GM12878 (cell line): ENCODE data around the gene LTBP3. TPM values are rescaled to one million over a fixed set of nuclear protein-coding genes. Genes with fewer than 3 reads are reported as not detected.

Experiments
- BCL11A ChIP-seq: IDR thresholded peaks from 2 replicates; pipeline ENCODE4 v1.6.1; 2011; ENCODE audit warnings: low read depth, low read length
- BCLAF1 ChIP-seq: fragments of 450-650 bp; IDR thresholded peaks from 2 replicates; pipeline ENCODE4 v1.6.1; 2017; ENCODE audit warnings: antibody characterized with exemption, mild to moderate bottlenecking, moderate library complexity
- BMI1 ChIP-seq: fragments of 450-650 bp; IDR thresholded peaks from 2 replicates; pipeline ENCODE4 v1.6.1; 2016; ENCODE audit warnings: mild to moderate bottlenecking, moderate library complexity, borderline replicate concordance
- CREM ChIP-seq: IDR thresholded peaks from 2 replicates; pipeline ENCODE4 v1.6.1; 2014; ENCODE audit warnings: antibody characterized with exemption, low read depth
- CTCF ChIP-seq, 3 experiments: IDR thresholded peaks in 2 of 3; conservative IDR thresholded peaks in 1 of 3; 2 replicates each; pipeline ENCODE4 v1.5.1; 2011; ENCODE audit warnings: low read depth in 3 of 3, low read length in 3 of 3, mild to moderate bottlenecking in 3 of 3, control low read depth in 2 of 3, moderate library complexity in 2 of 3, inconsistent platforms in 1 of 3, mixed read lengths in 1 of 3; ENCODE audit not compliant: control insufficient read depth in 2 of 3, insufficient read depth in 1 of 3; ENCODE audit errors: extremely low read depth in 1 of 3
- ETV6 ChIP-seq, 2 experiments: fragments of 450-650 bp in 1 of 2; IDR thresholded peaks in 1 of 2; conservative IDR thresholded peaks in 1 of 2; 2 replicates each; pipeline ENCODE4 v1.6.1; 2014; ENCODE audit warnings: antibody characterized with exemption in 1 of 2, borderline replicate concordance in 1 of 2, low read depth in 1 of 2, mild to moderate bottlenecking in 1 of 2, moderate library complexity in 1 of 2
- HSF1 ChIP-seq: fragments of 150-350 bp; IDR thresholded peaks from 2 replicates; pipeline ENCODE4 v1.6.1; 2014; ENCODE audit warnings: mild to moderate bottlenecking, low read depth, low read length
- MTA2 ChIP-seq: fragments of 450-650 bp; IDR thresholded peaks from 2 replicates; pipeline ENCODE4 v1.6.1; 2016; ENCODE audit warnings: low read depth, mild to moderate bottlenecking, moderate library complexity
- NFIC ChIP-seq: IDR thresholded peaks from 2 replicates; pipeline ENCODE4 v1.6.1; 2012; ENCODE audit warnings: low read depth, mild to moderate bottlenecking, inconsistent platforms, low read length, moderate library complexity
- POLR2A ChIP-seq: IDR thresholded peaks from 2 replicates; pipeline ENCODE4 v1.6.1; 2011; ENCODE audit warnings: low read depth, mild to moderate bottlenecking, low read length
- RCOR1 ChIP-seq: conservative IDR thresholded peaks from 2 replicates; pipeline ENCODE4 v1.6.1; 2012; ENCODE audit warnings: low read depth, low read length, improper control_type of control experiment
- SIX5 ChIP-seq: IDR thresholded peaks from 2 replicates; pipeline ENCODE4 v1.6.1; 2011; ENCODE audit warnings: mild to moderate bottlenecking, low read depth, low read length, moderate library complexity; ENCODE audit not compliant: severe bottlenecking
- SRF ChIP-seq, 2 experiments: IDR thresholded peaks; 2 replicates each; pipeline ENCODE4 v1.6.1; 2011; ENCODE audit warnings: low read depth in 2 of 2, low read length in 2 of 2, mild to moderate bottlenecking in 1 of 2, moderate library complexity in 1 of 2
- ZBED1 ChIP-seq: IDR thresholded peaks from 2 replicates; pipeline ENCODE4 v1.6.1; 2016; ENCODE audit warnings: borderline replicate concordance
- ZNF217 ChIP-seq: fragments of 450-650 bp; IDR thresholded peaks from 2 replicates; pipeline ENCODE4 v1.6.1; 2017; ENCODE audit warnings: antibody characterized with exemption, mild to moderate bottlenecking
- ZNF24 ChIP-seq: fragments of 450-650 bp; IDR thresholded peaks from 2 replicates; pipeline ENCODE4 v1.6.1; 2017; ENCODE audit warnings: antibody characterized with exemption, mild to moderate bottlenecking
- ZNF274 ChIP-seq: IDR thresholded peaks from one replicate; pipeline ENCODE4 v1.8.0; 2011; ENCODE audit not compliant: insufficient read length, insufficient read depth
- ZNF384 ChIP-seq: IDR thresholded peaks from 2 replicates; pipeline ENCODE4 v1.6.1; 2012; ENCODE audit warnings: low read depth, mild to moderate bottlenecking, low read length, improper control_type of control experiment, borderline replicate concordance
- ZNF687 ChIP-seq: fragments of 450-650 bp; IDR thresholded peaks from 2 replicates; pipeline ENCODE4 v1.6.1; 2017; ENCODE audit warnings: mild to moderate bottlenecking, moderate library complexity
- polyA plus RNA-seq, 11 experiments: library from polyadenylated mRNA; depleted of rRNA in 4 of 11; unstranded in 6 of 11; stranded (reverse) in 5 of 11; fragments of >200 nt; fragmentation: Nextera tagmentation in 4 of 11; fragmentation: Illumina TruSeq in 1 of 11; extraction: Ambion mirVana in 4 of 11; extraction: Trizol in 1 of 11; gene quantifications; 1 replicate in 1 of 11; 2 replicates in 10 of 11; pipeline versions ENCODE4 v1.2.1 to v1.2.3, GENCODE V29; 2011 to 2016; ENCODE audit warnings: inconsistent platforms in 2 of 11, missing spikeins in 2 of 11, low read depth in 1 of 11
- total RNA-seq, 4 experiments: library from RNA; depleted of rRNA in 3 of 4; stranded (reverse); fragments of >200 nt in 3 of 4; fragmentation: Illumina TruSeq in 1 of 4; extraction: Trizol in 1 of 4; gene quantifications; 2 replicates each; pipeline versions ENCODE4 v1.2.1 to v1.2.3, GENCODE V29; 2013 to 2021

Gene LTBP3
- total and polyA plus RNA-seq, 10 of the 15 experiments (the other 5 are each of a cell fraction or from before 2014, with no cell fraction given), result 2.2 to 12.2 (median 6.2) TPM; not detected in 2

- TF ChIP-seq BMI1 (peak; percentile 71), ZNF274 (no peak), ZNF687 (no peak; the same call in 1 of the 2 replicates), BCLAF1 (no peak), ZNF217 (peak; percentile 71; the same call in 1 of the 2 replicates), ZNF384 (no peak), MTA2 (peak; percentile 92), CTCF (IDR thresholded peaks at IDR 0.05 in 2 of 3, conservative IDR thresholded peaks at IDR 0.05 in 1 of 3; ENCODE audit: control insufficient read depth in 2 of 3, extremely low read depth in 1 of 3, insufficient read depth in 1 of 3, low read depth in 3 of 3, low read length in 3 of 3) (peak; percentile 83 to 91 (median 88)), RCOR1 (peak; percentile 44; the same call in 1 of the 2 replicates), SIX5 (no peak), POLR2A (peak; percentile 71), NFIC (peak; percentile 77), ZBED1 (peak; percentile 77; the same call in 1 of the 2 replicates), CREM (peak; percentile 71), HSF1 (no peak), ETV6 (conservative IDR thresholded peaks at IDR 0.05 in 1 of 2, IDR thresholded peaks at IDR 0.05 in 1 of 2; ENCODE audit: borderline replicate concordance in 1 of 2, low read depth in 1 of 2) (peak in 1 of 2 experiments; percentile 75; a peak in 2 of 4 replicates), ZNF24 (no peak), BCL11A (peak; percentile 83), SRF (IDR thresholded peaks at IDR 0.05; ENCODE audit: low read depth in 2 of 2, low read length in 2 of 2) (no peak)
Observed at GRCh38 chr11:65588199-65589054, 30.3 kb upstream of the LTBP3 start (continued).
